Gastrocnemius medialis (tissue), 4 donors: ENCODE measurements around the gene LIFR. TPM values are rescaled to one million over a fixed set of nuclear protein-coding genes. Genes with fewer than 3 reads are reported as not detected.
A peak's percentile ranks its signal among the peaks of the same experiment; 100 is the strongest.

ENCODE experiments used
- ATAC-seq, 2 donors: fragments of 150-250 bp; one replicate each; pipeline ENCODE4 v1.9.1; 2016
- DNase-seq, 2 donors: peaks; one replicate each; pipeline ENCODE4 v3.0.0-alpha.2; 2019
- H3K27ac ChIP-seq, 4 donors: fragments of 200-600 bp; sonication (generic); 1 replicate in 1 of 4; 2 replicates in 3 of 4; pipeline ENCODE4 v1.5.1; 2016 to 2018; ENCODE audit warnings: mild to moderate bottlenecking in 2 of 4, moderate library complexity in 1 of 4
- H3K27me3 ChIP-seq, 3 donors: fragments of 200-600 bp; sonication (generic) in 2 of 3; 1 replicate in 1 of 3; 2 replicates in 2 of 3; pipeline versions ENCODE4 v1.5.1 to v1.6.0; 2016 to 2019; ENCODE audit warnings: mild to moderate bottlenecking in 1 of 3, moderate library complexity in 1 of 3
- H3K36me3 ChIP-seq, 2 donors: fragments of 200-600 bp; sonication (generic) in 1 of 2; one replicate each; pipeline ENCODE4 v1.5.1; 2017 to 2018
- H3K4me1 ChIP-seq, 2 donors: fragments of 200-600 bp; sonication (generic) in 1 of 2; one replicate each; pipeline ENCODE4 v1.5.1; 2016 to 2017; ENCODE audit warnings: mild to moderate bottlenecking in 2 of 2
- H3K4me3 ChIP-seq, 4 donors: fragments of 200-600 bp; sonication (generic) in 3 of 4; 1 replicate in 1 of 4; 2 replicates in 3 of 4; pipeline ENCODE4 v1.5.1; 2016 to 2019; ENCODE audit warnings: mild to moderate bottlenecking in 2 of 4
- H3K9me3 ChIP-seq, 3 donors: fragments of 200-600 bp; sonication (generic) in 2 of 3; 1 replicate in 1 of 3; 2 replicates in 2 of 3; pipeline ENCODE4 v1.5.1; 2016 to 2019
- CTCF ChIP-seq, 5 experiments: fragments of 450-650 bp in 3 of 5; fragments of 200-600 bp in 2 of 5; sonication (generic) in 2 of 5; IDR thresholded peaks in 4 of 5; conservative IDR thresholded peaks in 1 of 5; 1 replicate in 4 of 5; 2 replicates in 1 of 5; pipeline ENCODE4 v1.5.1; 2016 to 2019; ENCODE audit warnings: antibody characterized with exemption in 5 of 5, mild to moderate bottlenecking in 3 of 5, moderate library complexity in 3 of 5
- POLR2A ChIP-seq, 2 donors: fragments of 450-650 bp; IDR thresholded peaks; one replicate each; pipeline ENCODE4 v1.6.1; 2017; ENCODE audit warnings: antibody characterized with exemption in 2 of 2, mild to moderate bottlenecking in 2 of 2, moderate library complexity in 2 of 2
- in situ Hi-C, 4 donors: fragments of 200-750 bp; cut with MboI; loops; one replicate each; pipeline versions ENCODE4 v1.15.0 to v1.8.0; 2017; ENCODE audit warnings: low sequenced_read_pairs in 4 of 4
- intact Hi-C: fragments of 100-400 bp; cut with DNase I; formaldehyde crosslinking; loops from one replicate; pipeline ENCODE4 v1.15.1; 2023; ENCODE audit warnings: low total_unique reads
- total RNA-seq, 4 donors: library from RNA; depleted of rRNA; stranded (reverse); fragments of >200 nt; gene quantifications; one replicate each; pipeline versions ENCODE4 v1.1.0 to v1.2.3, GENCODE V29; 2016

The LIFR gene
- total RNA-seq, 4 donors from 2014 or later = 80.0 to 233 (median 89.5) TPM

- ATAC-seq (peak; percentile 28 to 56), DNase-seq (no peak)
- Histone ChIP-seq H3K9me3 (no peaks in the 10 kb centered on the region), H3K4me1 (peaks cover 60 to 73% of the 10 kb centered on the region in 2 donors), H3K4me3 (peak overlapping the region in 1 of 4 donors; percentile 18), H3K27me3 (no peaks in the 10 kb centered on the region), H3K36me3 (peaks cover 0 to 15% of the 10 kb centered on the region in 2 donors), H3K27ac (peak overlapping the region; percentile 78 to 87 (median 85))
- TF ChIP-seq CTCF (IDR thresholded peaks at IDR 0.05 in 4 of 5, conservative IDR thresholded peaks at IDR 0.05 in 1 of 5) (no peak), POLR2A (IDR thresholded peaks at IDR 0.05) (no peak)
- in situ Hi-C loops (loop anchor here in 2 of 4 donors (10.0 kb wide), 2 partner anchors 63 to 87 kb away; no protein-coding TSS in a partner anchor), intact Hi-C loops (no loop called here)
These were observed 24.2 kb downstream of the LIFR start for GRCh38 chr5:38532165-38532669.

GRCh38 chr5:38531518-38531917 is 24.9 kb downstream of the LIFR start:
- DNase-seq = no peak
- in situ Hi-C loops (loop anchor here in 2 of 4 donors (10.0 kb wide), 2 partner anchors 63 to 87 kb away; no protein-coding TSS in a partner anchor), intact Hi-C loops (no loop called here)
- Histone ChIP-seq H3K27ac (peak overlapping the region; percentile 78 to 87 (median 85)), H3K9me3 (no peaks in the 10 kb centered on the region), H3K27me3 (no peaks in the 10 kb centered on the region), H3K4me3 (no peak overlapping the region), H3K4me1 (peaks cover 53 to 66% of the 10 kb centered on the region in 2 donors), H3K36me3 (peaks cover 0 to 22% of the 10 kb centered on the region in 2 donors)
- no peak for ATAC-seq
- no peak for TF ChIP-seq CTCF (IDR thresholded peaks at IDR 0.05 in 4 of 5, conservative IDR thresholded peaks at IDR 0.05 in 1 of 5)
- no peak for TF ChIP-seq POLR2A (IDR thresholded peaks at IDR 0.05)

- Histone ChIP-seq H3K36me3 (peaks cover 0 to 36% of the 10 kb centered on the region in 2 donors), H3K4me3 (no peak overlapping the region), H3K4me1 (peaks cover 40 to 55% of the 10 kb centered on the region in 2 donors), H3K27ac (no peak overlapping the region), H3K27me3 (no peaks in the 10 kb centered on the region), H3K9me3 (no peaks in the 10 kb centered on the region)
- no peak for ATAC-seq
- intact Hi-C loops (no loop called here), in situ Hi-C loops (loop anchor here in 2 of 4 donors (10.0 kb wide), 2 partner anchors 65 to 85 kb away; no protein-coding TSS in a partner anchor)
- no peak for DNase-seq
- no peak for TF ChIP-seq CTCF (IDR thresholded peaks at IDR 0.05 in 4 of 5, conservative IDR thresholded peaks at IDR 0.05 in 1 of 5)
- no peak for TF ChIP-seq POLR2A (IDR thresholded peaks at IDR 0.05)
These were observed 26.3 kb downstream of the LIFR start for GRCh38 chr5:38529955-38530646.

- Histone ChIP-seq H3K27me3 (no peaks in the 10 kb centered on the region), H3K4me1 (peaks cover 21 to 37% of the 10 kb centered on the region in 2 donors), H3K27ac (no peak overlapping the region), H3K9me3 (no peaks in the 10 kb centered on the region), H3K4me3 (no peak overlapping the region), H3K36me3 (peaks cover 0 to 55% of the 10 kb centered on the region in 2 donors)
- ATAC-seq = no peak
- intact Hi-C loops (no loop called here), in situ Hi-C loops (no loop called here)
- DNase-seq = no peak
- TF ChIP-seq POLR2A (IDR thresholded peaks at IDR 0.05) (no peak), CTCF (IDR thresholded peaks at IDR 0.05 in 4 of 5, conservative IDR thresholded peaks at IDR 0.05 in 1 of 5) (no peak)
These were observed 28.2 kb downstream of the LIFR start for GRCh38 chr5:38528162-38528703.
